Activated naive CD4-positive, alpha-beta T cell treated with anti-CD3 and anti-CD28 coated beads, Interleukin-2, amount 10 ng/mL, durations not matched to agents 7 days and 5 days (primary cell): ENCODE measurements around the gene FAM193B.

Source experiments
- CTCF ChIA-PET: fragments of 350-600 bp; sonication (Branson Sonifier 250); formaldehyde crosslinking; loops from one replicate; lab custom pipeline; 2021; ENCODE audit warnings: antibody characterized with exemption; lab: Charles Lee
- DNase-seq: peaks from one replicate; pipeline ENCODE4 v3.0.0-alpha.2; 2020
- H3K27ac Mint-ChIP-seq: one replicate; pipeline ENCODE4 v1.8.0; 2021; ENCODE audit warnings: mild to moderate bottlenecking, moderate library complexity, mixed read lengths
- H3K27me3 Mint-ChIP-seq: one replicate; pipeline ENCODE4 v1.8.0; 2021; ENCODE audit warnings: mild to moderate bottlenecking, mixed read lengths
- H3K36me3 Mint-ChIP-seq: one replicate; pipeline ENCODE4 v1.8.0; 2021; ENCODE audit warnings: mixed read lengths
- H3K4me1 Mint-ChIP-seq: one replicate; pipeline ENCODE4 v1.8.0; 2021; ENCODE audit warnings: mixed read lengths
- H3K4me3 Mint-ChIP-seq: one replicate; pipeline ENCODE4 v1.8.0; 2021; ENCODE audit warnings: mild to moderate bottlenecking, moderate library complexity, mixed read lengths
- H3K9me3 Mint-ChIP-seq: one replicate; pipeline ENCODE4 v1.8.0; 2021; ENCODE audit warnings: mixed read lengths

Gene FAM193B

GRCh38 chr5:177501874-177502678 is 52.3 kb downstream of the FAM193B start:
- CTCF ChIA-PET = interaction anchor here (0.7 to 7.6 kb wide), 23 partner anchors 9 to 388 kb away, joined by 3 to 114 read pairs (median 5); partner anchors contain the start of gene GRK6
- Mint-ChIP-seq H3K27me3 (peaks cover 32% of the 10 kb centered on the region), H3K9me3 (no peaks in the 10 kb centered on the region), H3K36me3 (no peaks in the 10 kb centered on the region), H3K4me1 (peaks cover 11% of the 10 kb centered on the region), H3K4me3 (no peak overlapping the region), H3K27ac (no peak overlapping the region)
- no peak for DNase-seq

GRCh38 chr5:177500685-177501522 is 53.5 kb downstream of the FAM193B start:
- Mint-ChIP-seq H3K4me3 (no peak overlapping the region), H3K27me3 (peaks cover 32% of the 10 kb centered on the region), H3K4me1 (peaks cover 16% of the 10 kb centered on the region), H3K36me3 (no peaks in the 10 kb centered on the region), H3K9me3 (no peaks in the 10 kb centered on the region), H3K27ac (no peak overlapping the region)
- CTCF ChIA-PET = interaction anchor here (0.7 to 7.6 kb wide), 28 partner anchors 9 to 386 kb away, joined by 3 to 114 read pairs (median 4); partner anchors contain the start of gene GRK6
- peak; percentile 89 for DNase-seq

- no peak for DNase-seq
- CTCF ChIA-PET = interaction anchor here (1.4 to 7.6 kb wide), 8 partner anchors 16 to 128 kb away, joined by 4 to 114 read pairs (median 12); no protein-coding TSS in a partner anchor
- Mint-ChIP-seq H3K9me3 (no peaks in the 10 kb centered on the region), H3K36me3 (no peaks in the 10 kb centered on the region), H3K27me3 (peaks cover 32% of the 10 kb centered on the region), H3K4me1 (peaks cover 21% of the 10 kb centered on the region), H3K27ac (no peak overlapping the region), H3K4me3 (no peak overlapping the region)
Measured at GRCh38 chr5:177499842-177500241, 54.5 kb downstream of the FAM193B start.

- CTCF ChIA-PET = interaction anchor here (1.0 to 7.6 kb wide), 8 partner anchors 9 to 189 kb away, joined by 3 to 114 read pairs (median 5); no protein-coding TSS in a partner anchor
- H3K36me3 Mint-ChIP-seq = peaks cover 1% of the 10 kb centered on the region
- H3K27me3 Mint-ChIP-seq = peaks cover 32% of the 10 kb centered on the region
- H3K4me1 Mint-ChIP-seq = peaks cover 35% of the 10 kb centered on the region
- DNase-seq = peak; percentile 61
- no peaks in the 10 kb centered on the region for H3K9me3 Mint-ChIP-seq
- H3K27ac Mint-ChIP-seq = no peak overlapping the region
- H3K4me3 Mint-ChIP-seq = peak overlapping the region; percentile 81
Measured at GRCh38 chr5:177498013-177498787, 56.2 kb downstream of the FAM193B start.

DNA sequence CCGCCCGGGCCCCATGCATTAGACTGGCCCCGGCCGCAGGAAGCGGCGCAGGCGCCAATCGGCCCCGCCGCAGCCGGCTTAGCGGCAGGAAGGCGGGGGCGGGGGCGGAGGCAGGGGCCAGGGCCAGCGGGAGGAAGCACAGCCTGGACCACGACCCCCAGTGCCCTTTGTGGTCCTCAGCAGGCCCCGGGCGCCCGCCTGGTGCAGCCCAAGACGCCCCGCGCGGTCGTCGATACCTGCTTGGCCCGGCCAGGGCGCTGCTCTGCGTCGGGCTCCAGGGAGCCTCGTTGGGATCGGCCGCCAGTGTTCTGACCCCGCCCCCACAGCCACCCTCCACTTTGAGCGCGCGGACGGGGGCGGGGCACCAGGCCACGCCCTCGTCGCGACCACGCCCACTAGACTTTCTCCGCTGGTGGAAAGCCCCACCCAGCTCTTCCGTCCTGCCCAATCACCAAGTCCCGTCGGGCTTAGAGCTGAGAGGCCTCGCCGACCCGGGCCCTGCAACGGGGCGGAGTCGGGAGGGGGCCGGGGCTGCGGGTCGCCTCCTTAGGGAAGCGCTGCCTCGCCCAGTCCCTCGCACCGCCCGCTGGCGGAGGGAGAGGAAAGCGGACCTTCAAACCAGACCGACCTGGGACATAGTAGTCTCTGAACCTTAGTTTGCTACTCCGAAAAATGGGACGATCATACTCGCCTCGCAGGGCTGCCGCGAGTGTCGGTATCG is 56.9 kb downstream of the FAM193B start, which contains the start of gene PDLIM7:
PDLIM7 (minus strand) TSS at position 313 of the 721 bp plus-strand sequence. CDS start 1,092 bp downstream, outside the sequence.
- no peaks in the 10 kb centered on the region for H3K9me3 Mint-ChIP-seq
- peaks cover 36% of the 10 kb centered on the region for H3K4me1 Mint-ChIP-seq
- CTCF ChIA-PET = interaction anchor here (1.0 to 7.6 kb wide), 5 partner anchors 10 to 188 kb away, joined by 3 to 114 read pairs (median 6); no protein-coding TSS in a partner anchor
- DNase-seq = peak; percentile 95
- peak within 1 kb of the TSS; percentile 81 for H3K4me3 Mint-ChIP-seq
- peaks cover 32% of the 10 kb centered on the region for H3K27me3 Mint-ChIP-seq
- no peak within 1 kb of the TSS for H3K27ac Mint-ChIP-seq
- peaks cover 6% of the 10 kb centered on the region for H3K36me3 Mint-ChIP-seq

GRCh38 chr5:177496727-177497291 is 57.6 kb downstream of the FAM193B start:
- no peak for DNase-seq
- CTCF ChIA-PET = interaction anchor here (0.7 to 7.6 kb wide), 6 partner anchors 10 to 187 kb away, joined by 3 to 114 read pairs (median 5); no protein-coding TSS in a partner anchor
- Mint-ChIP-seq H3K27ac (no peak overlapping the region), H3K9me3 (no peaks in the 10 kb centered on the region), H3K4me1 (peaks cover 36% of the 10 kb centered on the region), H3K27me3 (peaks cover 32% of the 10 kb centered on the region), H3K4me3 (peak overlapping the region; percentile 81), H3K36me3 (peaks cover 7% of the 10 kb centered on the region)

- Mint-ChIP-seq H3K4me3 (peak overlapping the region; percentile 72), H3K9me3 (no peaks in the 10 kb centered on the region), H3K36me3 (peaks cover 8% of the 10 kb centered on the region), H3K4me1 (peaks cover 36% of the 10 kb centered on the region), H3K27ac (no peak overlapping the region), H3K27me3 (peaks cover 32% of the 10 kb centered on the region)
- no peak for DNase-seq
- CTCF ChIA-PET = interaction anchor here (0.7 to 7.6 kb wide), 4 partner anchors 11 to 107 kb away, joined by 3 to 114 read pairs (median 4); no protein-coding TSS in a partner anchor
Measured at GRCh38 chr5:177496070-177496726, 58.2 kb downstream of the FAM193B start.

DNA sequence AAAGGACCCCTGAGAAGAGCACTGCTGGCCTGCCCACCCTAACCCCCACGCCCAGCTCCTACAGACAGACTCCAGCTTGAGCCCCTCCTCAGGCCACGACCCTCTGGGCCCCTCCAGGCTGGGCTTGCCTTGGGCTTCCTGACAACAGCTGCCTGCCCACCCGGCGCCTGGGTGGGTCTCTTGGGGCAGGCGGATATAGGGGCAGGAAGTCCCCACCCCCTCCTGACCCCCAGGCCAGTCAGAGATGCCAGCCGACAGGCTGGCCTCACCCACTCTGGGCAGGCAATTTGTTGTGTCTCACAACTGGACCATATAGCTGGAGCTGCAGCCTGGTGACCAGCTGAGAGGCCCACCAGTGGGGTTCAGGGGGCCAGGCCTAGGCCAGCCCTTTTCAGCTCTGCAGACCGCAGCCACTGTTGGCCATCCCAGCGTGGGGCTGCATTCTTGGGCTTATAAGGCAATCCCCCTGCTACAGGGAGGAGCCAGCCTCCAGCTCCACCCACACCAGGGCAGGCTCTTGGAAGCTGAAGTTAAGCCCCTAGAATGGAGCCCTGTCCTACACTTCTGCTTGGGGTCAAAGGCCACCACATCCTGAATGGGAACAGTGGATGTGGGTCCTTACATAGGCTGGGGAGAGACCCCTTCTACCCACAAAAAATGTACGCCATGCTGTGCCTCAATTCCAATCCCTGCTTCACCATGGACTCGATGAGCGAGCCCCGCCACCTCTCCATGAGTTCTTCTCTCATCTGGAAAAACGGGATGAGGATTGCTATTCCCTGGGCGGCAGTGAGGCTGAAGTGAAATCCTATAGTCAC is 58.9 kb downstream of the FAM193B start:
- Mint-ChIP-seq H3K9me3 (no peaks in the 10 kb centered on the region), H3K4me3 (peak overlapping the region; percentile 72), H3K4me1 (peaks cover 36% of the 10 kb centered on the region), H3K36me3 (peaks cover 12% of the 10 kb centered on the region), H3K27ac (no peak overlapping the region), H3K27me3 (peaks cover 31% of the 10 kb centered on the region)
- CTCF ChIA-PET = interaction anchor here (1.0 to 1.4 kb wide), 4 partner anchors 91 to 177 kb away, joined by 3 to 4 read pairs (median 4); no protein-coding TSS in a partner anchor
- DNase-seq = no peak

DNA sequence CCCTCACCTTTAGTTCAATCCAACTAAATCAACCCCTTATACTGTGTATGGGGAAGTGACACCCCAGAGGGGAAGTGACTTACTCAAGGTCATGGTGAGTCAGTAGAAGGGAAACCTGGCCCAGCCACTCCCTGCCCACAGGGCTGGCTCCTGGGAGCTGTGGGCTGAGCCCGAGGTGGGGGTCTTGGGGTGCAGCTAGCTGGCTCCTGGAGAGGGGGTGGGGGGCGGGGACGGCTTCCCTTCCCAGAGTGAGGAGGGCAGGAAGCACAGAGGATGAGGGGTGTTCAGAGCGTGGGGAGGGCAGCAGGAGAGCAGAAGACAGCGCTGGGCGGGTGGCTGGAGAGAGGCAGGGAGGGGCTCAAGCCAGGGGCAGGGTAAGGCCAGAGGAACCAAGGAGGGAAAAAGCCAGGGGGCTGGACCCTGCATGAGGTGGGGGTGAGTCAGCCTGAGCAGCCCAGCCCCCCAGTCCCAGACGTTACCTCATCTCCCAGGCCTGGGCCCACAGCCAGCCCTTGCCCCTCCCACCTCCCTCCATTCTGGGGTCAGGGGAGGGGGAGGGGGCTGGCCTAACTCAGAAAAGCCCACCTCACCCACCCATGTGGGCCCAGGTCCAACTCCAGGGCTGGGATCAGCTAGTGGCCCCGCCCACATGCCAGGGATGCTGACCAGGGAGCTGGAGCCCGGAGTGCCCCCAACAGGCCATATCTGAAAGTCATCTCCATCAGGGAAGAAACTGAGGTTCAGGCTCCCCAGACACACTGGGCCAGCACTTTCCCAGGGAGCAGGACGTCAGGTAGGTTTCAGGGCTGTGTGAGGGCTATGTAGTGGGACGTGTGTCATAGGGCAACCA is 59.8 kb downstream of the FAM193B start:
- H3K4me3 Mint-ChIP-seq = no peak overlapping the region
- peak; percentile 37 for DNase-seq
- peaks cover 36% of the 10 kb centered on the region for H3K4me1 Mint-ChIP-seq
- CTCF ChIA-PET = interaction anchor here (0.6 to 2.5 kb wide), 6 partner anchors 37 to 385 kb away, joined by 3 to 9 read pairs (median 4); no protein-coding TSS in a partner anchor
- H3K36me3 Mint-ChIP-seq = peaks cover 15% of the 10 kb centered on the region
- peak overlapping the region; percentile 68 for H3K27ac Mint-ChIP-seq
- H3K27me3 Mint-ChIP-seq = peaks cover 22% of the 10 kb centered on the region
- H3K9me3 Mint-ChIP-seq = no peaks in the 10 kb centered on the region

DNA sequence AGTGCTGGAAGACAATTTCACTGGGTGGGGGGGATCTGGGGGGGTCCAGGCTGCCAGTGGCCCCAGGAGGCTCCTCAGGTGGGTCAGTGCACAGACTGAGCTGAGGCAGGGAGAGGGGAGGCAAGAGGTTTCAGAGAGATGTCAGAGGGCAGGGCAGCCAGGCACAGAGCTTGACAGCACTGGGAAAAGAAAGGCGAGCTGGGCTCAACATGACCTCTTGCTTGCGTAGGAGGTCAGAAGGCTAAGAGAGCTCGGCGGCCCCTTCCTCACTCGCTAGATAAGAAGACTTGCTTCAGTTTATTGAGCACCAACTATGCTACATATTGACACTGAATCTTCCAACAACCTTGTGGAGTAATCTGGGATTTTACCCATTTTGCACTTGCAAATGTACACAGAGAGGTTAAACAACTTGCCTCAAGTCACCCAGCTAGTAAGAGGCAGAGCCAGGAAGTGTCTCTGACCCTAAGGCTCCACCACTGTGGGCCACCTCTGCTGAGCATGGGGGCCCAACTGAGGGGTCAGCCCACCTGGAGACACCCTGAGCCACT is 60.5 kb downstream of the FAM193B start:
- Mint-ChIP-seq H3K9me3 (no peaks in the 10 kb centered on the region), H3K4me3 (no peak overlapping the region), H3K27me3 (peaks cover 15% of the 10 kb centered on the region), H3K27ac (peak overlapping the region; percentile 68), H3K4me1 (peaks cover 36% of the 10 kb centered on the region), H3K36me3 (peaks cover 17% of the 10 kb centered on the region)
- no peak for DNase-seq
- CTCF ChIA-PET = interaction anchor here (0.6 to 2.5 kb wide), 5 partner anchors 12 to 385 kb away, joined by 3 to 9 read pairs (median 4); no protein-coding TSS in a partner anchor
